ENCODE measurements around the gene SOWAHD. TPM values are rescaled to one million over a fixed set of nuclear protein-coding genes. Genes with fewer than 3 reads are reported as not detected.

Gene SOWAHD
- total RNA-seq, 4 donors from 2014 or later = 0.27 TPM; not detected in 3

DNA sequence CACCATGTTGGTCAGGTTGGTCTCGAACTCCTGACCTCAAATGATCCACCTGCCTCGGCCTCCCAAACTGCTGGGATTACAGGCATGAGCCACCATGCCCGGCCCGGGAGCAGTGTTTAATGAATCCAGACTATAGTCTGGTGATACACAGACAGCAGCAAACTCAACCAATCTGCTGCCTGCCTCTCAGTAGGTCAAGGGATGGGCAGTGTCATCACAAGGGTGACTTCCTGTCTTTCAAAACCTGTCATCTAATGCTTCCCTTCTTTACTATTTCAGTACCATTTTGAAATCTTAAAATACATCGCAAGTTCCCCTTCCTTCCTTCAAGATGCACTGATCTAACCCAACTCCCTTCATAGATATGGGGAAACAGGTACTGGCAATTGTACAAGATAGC is 24.6 kb downstream of the SOWAHD start:
- no peak for ATAC-seq
- peaks cover 0 to 64% of the 10 kb centered on the region in 2 donors for H3K36me3 ChIP-seq

DNA sequence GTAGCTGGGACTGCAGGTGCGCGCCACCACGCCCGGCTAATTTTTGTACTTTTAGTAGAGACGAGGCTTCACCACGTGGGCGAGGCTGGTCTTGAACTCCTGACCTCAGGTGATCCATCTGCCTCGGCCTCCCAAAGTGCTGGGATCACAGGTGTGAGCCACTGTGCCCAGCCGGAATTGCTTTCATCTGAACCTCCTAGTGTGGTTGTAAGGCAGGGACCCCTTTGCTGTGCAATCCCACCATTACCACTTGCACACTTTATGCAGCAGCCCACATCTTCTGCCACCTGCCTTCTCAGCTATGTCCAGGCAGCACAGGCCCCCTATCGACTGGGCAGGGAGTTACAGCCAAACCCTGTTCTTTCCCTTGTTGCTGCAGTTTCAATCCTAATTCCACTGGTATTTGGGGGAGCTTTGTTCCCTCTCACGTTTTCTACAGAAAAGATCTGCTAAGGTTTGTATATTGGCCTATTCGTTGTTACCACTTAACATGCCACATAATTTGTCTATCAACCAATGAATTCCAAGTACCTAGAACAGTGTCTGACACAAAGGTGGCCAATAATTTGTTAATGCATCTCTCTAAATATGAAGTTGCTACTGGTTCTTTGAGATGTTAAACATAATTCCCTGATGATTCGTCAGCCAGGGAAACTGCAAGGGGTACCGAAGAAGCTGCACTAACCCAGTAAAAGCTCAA is 26.5 kb downstream of the SOWAHD start:
- Histone ChIP-seq H3K4me3 (no peak overlapping the region), H3K4me1 (peaks cover 0 to 33% (median 4%) of the 10 kb centered on the region in 3 donors), H3K36me3 (peaks cover 0 to 78% of the 10 kb centered on the region in 2 donors), H3K27me3 (no peaks in the 10 kb centered on the region), H3K27ac (no peak overlapping the region), H3K9me3 (no peaks in the 10 kb centered on the region)
- 61 to 65% methylated on average over 4 to 5 of the region's 14 CpGs for WGBS, 2 donors (ENCODE audit: low coverage in 1 of 2)
- TF ChIP-seq, protein P1, sequence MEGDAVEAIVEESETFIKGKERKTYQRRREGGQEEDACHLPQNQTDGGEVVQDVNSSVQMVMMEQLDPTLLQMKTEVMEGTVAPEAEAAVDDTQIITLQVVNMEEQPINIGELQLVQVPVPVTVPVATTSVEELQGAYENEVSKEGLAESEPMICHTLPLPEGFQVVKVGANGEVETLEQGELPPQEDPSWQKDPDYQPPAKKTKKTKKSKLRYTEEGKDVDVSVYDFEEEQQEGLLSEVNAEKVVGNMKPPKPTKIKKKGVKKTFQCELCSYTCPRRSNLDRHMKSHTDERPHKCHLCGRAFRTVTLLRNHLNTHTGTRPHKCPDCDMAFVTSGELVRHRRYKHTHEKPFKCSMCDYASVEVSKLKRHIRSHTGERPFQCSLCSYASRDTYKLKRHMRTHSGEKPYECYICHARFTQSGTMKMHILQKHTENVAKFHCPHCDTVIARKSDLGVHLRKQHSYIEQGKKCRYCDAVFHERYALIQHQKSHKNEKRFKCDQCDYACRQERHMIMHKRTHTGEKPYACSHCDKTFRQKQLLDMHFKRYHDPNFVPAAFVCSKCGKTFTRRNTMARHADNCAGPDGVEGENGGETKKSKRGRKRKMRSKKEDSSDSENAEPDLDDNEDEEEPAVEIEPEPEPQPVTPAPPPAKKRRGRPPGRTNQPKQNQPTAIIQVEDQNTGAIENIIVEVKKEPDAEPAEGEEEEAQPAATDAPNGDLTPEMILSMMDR (IDR thresholded peaks at IDR 0.05) = peak in 1 of 4 experiments; percentile 31
- TF ChIP-seq POLR2AphosphoS5 (IDR thresholded peaks at IDR 0.05) = no peak
- ATAC-seq = no peak

More for the DNA sequence above, 24.6 kb downstream of the SOWAHD start:
- Histone ChIP-seq H3K27ac (no peak overlapping the region), H3K4me3 (no peak overlapping the region), H3K27me3 (no peaks in the 10 kb centered on the region), H3K4me1 (peaks cover 0 to 14% (median 0%) of the 10 kb centered on the region in 3 donors), H3K9me3 (no peaks in the 10 kb centered on the region)
- WGBS, 2 donors (ENCODE audit: low coverage in 1 of 2) = 80 to 83% methylated on average over 1 to 3 of the region's 5 CpGs
- TF ChIP-seq, protein P1 (IDR thresholded peaks at IDR 0.05) = no peak
- TF ChIP-seq POLR2AphosphoS5 (IDR thresholded peaks at IDR 0.05) (no peak), EP300 (IDR thresholded peaks at IDR 0.05) (no peak), POLR2A (IDR thresholded peaks at IDR 0.05) (no peak)

DNA sequence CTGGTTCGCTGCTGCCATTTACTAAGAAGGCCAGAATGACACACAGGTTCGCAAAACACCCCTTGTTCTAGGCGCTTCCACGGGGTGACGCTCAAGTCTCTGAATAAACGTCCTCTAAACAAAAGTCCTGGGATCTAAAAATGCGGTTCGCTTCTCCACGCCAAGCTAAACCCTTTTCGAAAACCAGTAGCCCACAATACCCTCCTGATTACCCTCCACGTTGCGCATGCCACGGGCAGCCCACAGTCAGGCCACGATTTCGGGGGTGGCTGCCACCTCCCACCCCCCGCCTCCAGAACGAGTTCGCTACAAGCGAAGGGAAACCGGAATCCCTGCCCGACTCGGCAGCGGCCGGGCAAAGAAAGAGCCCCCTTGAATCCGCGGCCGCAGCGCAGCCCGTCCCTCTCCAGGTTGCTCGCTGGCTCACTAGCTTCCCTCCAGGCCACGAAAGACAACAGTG is 32.6 kb downstream of the SOWAHD start:
- Histone ChIP-seq H3K27me3 (no peaks in the 10 kb centered on the region), H3K27ac (peak overlapping the region; percentile 91 to 97 (median 94)), H3K4me3 (peak overlapping the region; percentile 65 to 93), H3K9me3 (no peaks in the 10 kb centered on the region), H3K4me1 (peaks cover 0 to 47% (median 8%) of the 10 kb centered on the region in 3 donors), H3K36me3 (peaks cover 0 to 33% of the 10 kb centered on the region in 2 donors)
- no peak for TF ChIP-seq POLR2AphosphoS5 (IDR thresholded peaks at IDR 0.05)
- TF ChIP-seq, protein P1 (IDR thresholded peaks at IDR 0.05) = peak in 1 of 4 experiments; percentile 13
- TF ChIP-seq POLR2A (IDR thresholded peaks at IDR 0.05) = no peak
- TF ChIP-seq EP300 (IDR thresholded peaks at IDR 0.05) = no peak
- WGBS, 2 donors (ENCODE audit: low coverage in 1 of 2) = 0% methylated on average over 5 of the region's 31 CpGs; no CpG with 5 or more reads in 1 of the 2 donors
- peak; percentile 43 for ATAC-seq

DNA sequence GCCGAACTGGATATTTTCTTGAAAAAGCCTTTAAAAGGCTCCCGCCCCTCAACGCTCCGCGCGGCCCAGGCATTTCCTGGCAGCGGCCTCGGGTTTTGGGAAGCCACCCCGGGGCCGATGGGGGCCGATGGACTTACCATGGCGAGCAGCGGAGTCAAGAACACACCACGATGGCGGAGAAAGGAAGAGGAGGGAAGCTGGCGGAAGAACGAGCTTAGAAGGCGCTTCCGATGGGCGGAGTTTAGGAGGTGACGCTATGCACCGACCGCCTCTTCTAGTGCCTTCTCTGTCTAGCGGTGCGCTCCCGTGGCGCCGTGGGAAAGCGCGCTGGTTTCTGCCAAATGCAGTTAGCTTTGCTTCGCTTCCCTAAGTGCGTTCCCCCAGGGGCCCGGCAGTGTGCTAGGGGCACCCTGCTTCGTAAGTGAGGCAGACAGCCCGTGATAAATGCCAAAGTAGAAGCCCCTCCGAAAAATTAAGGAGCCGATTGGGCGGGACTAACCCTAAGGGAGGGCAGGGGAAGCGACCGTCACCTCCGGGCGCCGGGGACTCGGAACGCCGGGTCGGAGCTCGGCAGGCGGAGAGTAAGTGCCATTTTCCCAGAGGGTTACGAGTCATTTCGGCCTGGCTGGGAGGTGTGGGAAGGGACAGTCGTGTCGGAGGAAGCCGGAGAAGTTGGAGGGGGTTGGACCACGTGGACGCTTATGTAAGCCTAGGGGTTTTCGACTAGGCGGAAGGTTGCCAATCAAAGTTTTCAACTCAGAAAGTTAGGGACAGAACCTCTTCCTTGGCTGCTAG is 33.2 kb downstream of the SOWAHD start, which contains the start of gene RPL39:
Gene RPL39, minus strand, starts transcription at position 194 of the 795 bp plus-strand sequence. Its CDS starts 54 bp downstream, at position 140.
- peak within 1 kb of the TSS; percentile 91 to 97 (median 94) for H3K27ac ChIP-seq
- peak; percentile 94 for ATAC-seq
- peak within 1 kb of the TSS; percentile 65 to 93 for H3K4me3 ChIP-seq
- no peaks in the 10 kb centered on the region for H3K9me3 ChIP-seq
- H3K4me1 ChIP-seq = peaks cover 0 to 47% (median 8%) of the 10 kb centered on the region in 3 donors
- 0 to 6% methylated on average over 7 to 13 of the region's 58 CpGs for WGBS, 2 donors (ENCODE audit: low coverage in 1 of 2)
- TF ChIP-seq EP300 (IDR thresholded peaks at IDR 0.05) (no peak), POLR2AphosphoS5 (IDR thresholded peaks at IDR 0.05) (peak; percentile 81), POLR2A (IDR thresholded peaks at IDR 0.05) (peak; percentile 38 to 58)
- TF ChIP-seq, protein P1 (IDR thresholded peaks at IDR 0.05) = no peak
- H3K36me3 ChIP-seq = peaks cover 0 to 28% of the 10 kb centered on the region in 2 donors
- no peaks in the 10 kb centered on the region for H3K27me3 ChIP-seq

All from gastroesophageal sphincter (tissue), 4 donors.